GM08714 (cell line): ENCODE data around the gene AKR1B15.
A peak's percentile ranks its signal among the peaks of the same experiment; 100 is the strongest.
"Not testable (repeated sequence)": the region's sequence is repeated elsewhere in the genome, so short reads cannot be mapped to it uniquely, and the experiment has no call there.

Experiments
- H3K4me3 ChIP-seq: fragments of 200-500 bp; sonication (Bioruptor generic); 2 replicates; pipeline ENCODE4 v1.5.1; 2014; ENCODE audit warnings: mild to moderate bottlenecking, low read length, inconsistent platforms
- ZNF274 ChIP-seq: IDR thresholded peaks from 2 replicates; pipeline ENCODE4 v1.6.1; 2012; ENCODE audit warnings: mild to moderate bottlenecking, low read depth, low read length

The AKR1B15 gene

GRCh38 chr7:134542195-134542771 lies 6.6 kb upstream of the AKR1B15 start:
- no peak for TF ChIP-seq ZNF274
- no peak overlapping the region for H3K4me3 ChIP-seq

DNA sequence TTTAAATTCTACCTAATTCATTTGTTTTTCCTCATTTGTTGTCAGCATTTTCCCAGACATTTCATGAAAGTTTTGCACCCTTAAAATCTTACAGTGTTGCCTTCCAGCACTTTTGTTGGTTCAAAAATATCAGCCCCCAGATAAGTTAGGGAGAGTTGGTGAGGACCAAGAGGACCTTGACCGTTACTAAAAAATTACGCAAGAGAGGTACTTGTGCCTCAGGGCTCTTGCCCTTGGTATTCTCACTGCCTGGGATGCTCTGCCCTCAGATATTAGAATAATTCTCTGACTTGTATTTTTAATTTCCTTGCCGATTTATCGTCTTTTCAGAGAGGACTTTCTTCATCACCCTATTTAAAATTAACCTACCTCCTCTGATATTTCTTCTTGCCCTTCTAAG lies 3.5 kb upstream of the AKR1B15 start:
- H3K4me3 ChIP-seq = no peak overlapping the region
- no peak for TF ChIP-seq ZNF274

GRCh38 chr7:134545918-134546317 lies 3.0 kb upstream of the AKR1B15 start:
- H3K4me3 ChIP-seq = no peak overlapping the region
- TF ChIP-seq ZNF274 = no peak

GRCh38 chr7:134546955-134547354 lies 2.0 kb upstream of the AKR1B15 start:
- no peak overlapping the region for H3K4me3 ChIP-seq
- TF ChIP-seq ZNF274 = no peak

GRCh38 chr7:134547397-134548054 lies 1.4 kb upstream of the AKR1B15 start:
- TF ChIP-seq ZNF274 = no peak
- peak overlapping the region; percentile 16; the same call in 1 of the 2 replicates for H3K4me3 ChIP-seq

GRCh38 chr7:134549366-134549765 lies 456 bp downstream of the AKR1B15 start:
- no peak for TF ChIP-seq ZNF274
- H3K4me3 ChIP-seq = no peak overlapping the region

- no peak for TF ChIP-seq ZNF274
- no peak overlapping the region for H3K4me3 ChIP-seq
Observed at GRCh38 chr7:134552105-134552504, 3.2 kb downstream of the AKR1B15 start.

DNA sequence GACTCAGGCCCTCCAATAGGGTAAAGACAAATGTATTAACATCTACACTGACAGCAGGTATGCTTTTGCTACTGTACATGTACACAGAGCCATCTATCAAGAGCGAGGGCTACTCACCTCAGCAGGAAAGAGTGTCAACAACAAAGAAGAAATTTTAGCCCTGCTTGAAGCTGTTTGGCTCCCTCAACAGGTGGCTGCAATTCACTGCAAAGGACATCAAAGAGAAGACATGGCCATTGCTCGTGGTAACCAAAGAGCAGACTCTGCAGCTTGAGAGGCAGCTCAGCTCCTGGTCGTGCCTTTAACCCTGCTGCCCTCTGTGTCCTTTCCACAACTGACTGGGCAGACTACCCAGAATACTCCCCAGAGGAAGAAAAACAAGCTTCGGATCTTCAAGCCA lies 5.1 kb downstream of the AKR1B15 start:
- TF ChIP-seq ZNF274 = no peak
- no peak overlapping the region for H3K4me3 ChIP-seq

- no peak for TF ChIP-seq ZNF274
- no peak overlapping the region for H3K4me3 ChIP-seq
Observed at GRCh38 chr7:134554417-134554966, 5.6 kb downstream of the AKR1B15 start.

DNA sequence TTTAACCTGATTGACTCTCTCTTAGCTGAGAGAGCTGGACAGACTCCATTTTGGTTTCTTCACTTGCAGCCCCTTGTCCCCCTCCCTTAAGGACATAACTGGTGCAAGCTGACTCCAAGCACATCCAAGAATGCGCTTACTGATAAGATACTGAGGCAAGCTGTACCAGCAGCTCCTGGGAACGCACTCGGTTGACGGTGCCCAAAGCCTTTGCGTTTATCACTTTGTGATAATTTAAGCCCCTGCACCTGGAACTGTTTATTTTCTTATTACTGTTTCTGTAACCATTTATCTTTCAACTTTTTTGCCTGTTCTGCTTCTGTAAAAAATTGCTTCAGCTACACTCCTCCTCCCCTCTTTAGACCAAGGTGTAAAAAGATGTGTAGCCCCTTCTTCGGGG lies 8.5 kb downstream of the AKR1B15 start:
- H3K4me3 ChIP-seq = no peak overlapping the region
- TF ChIP-seq ZNF274 = no peak

GRCh38 chr7:134558370-134558769 lies 9.5 kb downstream of the AKR1B15 start:
- H3K4me3 ChIP-seq = no peak overlapping the region
- no peak for TF ChIP-seq ZNF274

DNA sequence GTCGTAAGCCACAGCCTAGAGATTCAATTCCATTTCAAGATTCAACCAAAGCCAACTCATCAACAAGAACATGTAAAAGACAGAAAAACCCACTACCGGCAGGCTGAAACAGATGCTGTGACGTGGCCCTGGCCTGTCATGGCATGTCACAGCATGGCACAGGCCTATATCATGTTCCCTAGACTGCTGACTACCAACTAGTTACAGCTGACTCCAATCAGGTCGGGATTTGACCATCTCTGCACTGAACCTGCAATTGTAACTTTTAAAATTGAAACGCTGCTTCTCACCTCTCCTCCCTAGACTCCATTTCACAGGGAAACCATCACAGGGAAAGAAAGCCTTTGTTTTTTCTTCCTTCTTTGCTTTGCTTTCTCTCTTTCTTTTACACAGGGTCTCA lies 12.7 kb downstream of the AKR1B15 start:
- not testable (repeated sequence) for H3K4me3 ChIP-seq

DNA sequence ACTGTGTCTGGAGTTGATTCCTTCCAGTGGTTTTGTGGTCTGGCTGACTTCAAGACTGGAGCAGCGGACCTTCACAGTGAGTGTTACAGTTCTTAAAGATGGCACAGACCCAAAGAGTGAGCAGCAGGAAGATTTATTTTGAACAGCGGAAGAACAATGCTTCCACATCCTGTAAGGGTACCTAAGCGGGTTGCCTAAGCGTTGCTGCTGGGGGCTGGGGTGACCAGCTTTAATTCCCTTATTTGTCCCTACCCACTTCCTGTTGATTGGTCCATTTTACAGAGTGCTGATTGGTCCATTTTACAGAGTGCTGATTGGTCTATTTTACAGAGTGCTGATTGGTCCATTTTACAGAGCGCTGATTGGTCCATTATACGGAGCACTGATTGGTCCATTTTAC lies 13.2 kb downstream of the AKR1B15 start:
- no peak for TF ChIP-seq ZNF274
- no peak overlapping the region for H3K4me3 ChIP-seq

DNA sequence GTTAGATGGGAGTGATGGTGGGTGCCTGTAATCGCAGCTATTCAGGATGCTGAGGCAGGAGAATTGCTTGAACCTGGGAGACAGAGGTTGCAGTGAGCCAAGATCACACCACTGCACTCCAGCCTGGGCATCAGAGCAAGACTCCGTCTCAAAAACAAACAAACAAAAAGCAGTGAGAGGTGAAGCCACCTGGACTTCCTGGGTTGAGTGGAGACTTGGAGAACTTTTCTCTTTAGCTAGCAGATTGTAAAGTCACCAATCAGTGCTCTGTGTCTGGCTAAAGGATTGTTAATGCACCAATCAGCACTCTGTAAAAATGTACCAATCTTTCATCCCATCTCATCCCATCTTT lies 14.5 kb downstream of the AKR1B15 start:
- not testable (repeated sequence) for H3K4me3 ChIP-seq

GRCh38 chr7:134565643-134566136 lies 16.8 kb downstream of the AKR1B15 start:
- no peak for TF ChIP-seq ZNF274
- H3K4me3 ChIP-seq = no peak overlapping the region

DNA sequence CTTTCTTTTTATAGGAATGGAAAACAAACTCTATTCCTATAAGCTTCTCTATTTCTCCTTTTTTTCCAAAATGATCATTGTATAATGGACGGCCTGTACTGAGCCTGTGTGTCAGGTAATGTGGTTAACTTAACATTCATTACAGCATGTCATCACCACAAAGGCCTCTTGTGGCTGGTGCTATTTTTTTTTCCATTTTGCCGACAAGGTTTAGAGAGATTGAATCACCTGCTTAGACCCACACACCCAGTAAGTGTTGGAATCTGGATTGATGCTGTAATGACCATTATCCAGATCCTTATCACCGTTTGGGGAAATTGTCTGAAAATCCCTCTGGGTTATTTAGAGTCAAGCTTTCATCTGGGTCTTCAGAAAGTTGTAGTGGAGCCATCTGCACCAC lies 18.5 kb downstream of the AKR1B15 start:
- no peak for TF ChIP-seq ZNF274

GRCh38 chr7:134569962-134570361 lies 21.1 kb downstream of the AKR1B15 start:
- not testable (repeated sequence) for H3K4me3 ChIP-seq

More for the DNA sequence above, 18.5 kb downstream of the AKR1B15 start:
- no peak overlapping the region for H3K4me3 ChIP-seq
